OCI-LY1 (cell line): ENCODE results near the gene CHTF18.
"Not testable (repeated sequence)": the region's sequence is repeated elsewhere in the genome, so short reads cannot be mapped to it uniquely, and the experiment has no call there.

ENCODE experiments used
- EZH2 ChIP-seq: fragments of 200-600 bp; sonication (generic), shearing (Covaris generic); IDR thresholded peaks from 2 replicates; pipeline ENCODE4 v1.8.0; 2017; ENCODE audit warnings: borderline replicate concordance, mixed run types, mild to moderate bottlenecking, antibody characterized with exemption, low read length, moderate library complexity, mixed read lengths
- TF ChIP-seq, protein P1 (sequence below): fragments of 200-600 bp; sonication (generic), shearing (Covaris generic); IDR thresholded peaks from 2 replicates; pipeline ENCODE4 v1.5.1; 2017; ENCODE audit warnings: mild to moderate bottlenecking, antibody characterized with exemption, low read length, moderate library complexity, mixed read lengths

- TF ChIP-seq, protein P1, sequence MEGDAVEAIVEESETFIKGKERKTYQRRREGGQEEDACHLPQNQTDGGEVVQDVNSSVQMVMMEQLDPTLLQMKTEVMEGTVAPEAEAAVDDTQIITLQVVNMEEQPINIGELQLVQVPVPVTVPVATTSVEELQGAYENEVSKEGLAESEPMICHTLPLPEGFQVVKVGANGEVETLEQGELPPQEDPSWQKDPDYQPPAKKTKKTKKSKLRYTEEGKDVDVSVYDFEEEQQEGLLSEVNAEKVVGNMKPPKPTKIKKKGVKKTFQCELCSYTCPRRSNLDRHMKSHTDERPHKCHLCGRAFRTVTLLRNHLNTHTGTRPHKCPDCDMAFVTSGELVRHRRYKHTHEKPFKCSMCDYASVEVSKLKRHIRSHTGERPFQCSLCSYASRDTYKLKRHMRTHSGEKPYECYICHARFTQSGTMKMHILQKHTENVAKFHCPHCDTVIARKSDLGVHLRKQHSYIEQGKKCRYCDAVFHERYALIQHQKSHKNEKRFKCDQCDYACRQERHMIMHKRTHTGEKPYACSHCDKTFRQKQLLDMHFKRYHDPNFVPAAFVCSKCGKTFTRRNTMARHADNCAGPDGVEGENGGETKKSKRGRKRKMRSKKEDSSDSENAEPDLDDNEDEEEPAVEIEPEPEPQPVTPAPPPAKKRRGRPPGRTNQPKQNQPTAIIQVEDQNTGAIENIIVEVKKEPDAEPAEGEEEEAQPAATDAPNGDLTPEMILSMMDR, result not testable (repeated sequence)
- TF ChIP-seq EZH2, result not testable (repeated sequence)
Observed at GRCh38 chr16:836822-837221, 48.4 kb downstream of the CHTF18 start.
